Stimulated activated CD4-positive, alpha-beta T cell treated with anti-CD3 and anti-CD28 coated beads, Interleukin-1b, Interleukin-23, amount 100 ng/mL, for 4 hours (primary cell): ENCODE measurements around the gene PDE8B.

Experiments used
- DNase-seq, 2 donors: peaks; one replicate each; pipeline ENCODE4 v3.0.0-alpha.2; 2020; ENCODE audit warnings: low read depth in 2 of 2

The PDE8B gene

DNA sequence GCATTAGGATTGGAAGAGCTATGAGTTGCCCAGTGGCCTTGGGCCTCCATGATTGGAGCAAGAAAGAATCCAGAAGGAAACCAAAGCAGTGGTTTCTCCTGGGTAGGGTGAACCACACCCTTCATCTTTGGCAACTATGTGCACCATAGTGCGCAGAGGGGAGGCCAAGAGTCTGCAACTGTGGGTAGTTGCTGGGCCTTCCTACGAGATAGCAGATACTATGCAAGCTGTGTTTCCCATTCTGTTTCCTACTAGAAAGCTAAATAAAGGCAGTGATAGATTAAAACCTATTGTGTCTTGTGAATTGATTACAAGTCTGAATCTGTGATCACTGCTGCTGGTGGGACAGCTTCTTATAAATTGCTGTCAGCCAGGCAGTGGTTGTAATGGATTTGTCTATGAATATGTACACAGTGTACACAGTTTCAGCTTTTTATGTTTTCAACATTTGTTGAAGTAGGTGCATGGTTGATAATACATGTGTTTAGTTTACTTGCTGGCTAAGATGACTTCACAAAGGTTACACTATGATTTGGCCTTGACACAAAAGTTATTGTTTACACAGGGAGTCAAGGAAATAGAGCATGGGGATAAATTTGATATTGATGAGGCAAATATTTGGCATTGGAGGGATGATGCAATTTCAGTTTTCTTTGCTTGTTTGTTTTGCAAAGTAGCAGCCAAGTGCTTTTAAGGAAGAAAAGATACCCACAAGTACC lies 23.7 kb upstream of the PDE8B start:
- no peak for DNase-seq

DNA sequence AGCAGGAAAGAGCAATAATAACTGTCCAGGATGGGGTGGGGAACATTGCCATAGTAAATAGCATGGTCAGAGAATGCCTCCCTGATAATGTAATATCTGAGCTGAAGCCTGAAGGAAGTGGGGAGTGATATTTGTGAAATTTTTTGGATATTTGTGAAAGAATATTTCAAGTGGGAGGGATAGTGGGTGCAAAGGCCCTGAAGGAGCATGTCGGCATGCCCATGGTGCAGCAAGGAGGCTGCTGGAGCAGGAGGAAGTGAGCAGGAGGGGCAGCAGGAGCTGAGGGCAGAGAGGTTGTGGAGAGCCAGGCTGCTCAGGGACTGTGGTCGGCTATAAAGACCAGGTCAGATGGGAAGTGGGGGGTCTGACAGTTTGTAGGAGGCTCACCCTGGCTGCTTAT lies 21.1 kb upstream of the PDE8B start:
- no peak for DNase-seq

DNA sequence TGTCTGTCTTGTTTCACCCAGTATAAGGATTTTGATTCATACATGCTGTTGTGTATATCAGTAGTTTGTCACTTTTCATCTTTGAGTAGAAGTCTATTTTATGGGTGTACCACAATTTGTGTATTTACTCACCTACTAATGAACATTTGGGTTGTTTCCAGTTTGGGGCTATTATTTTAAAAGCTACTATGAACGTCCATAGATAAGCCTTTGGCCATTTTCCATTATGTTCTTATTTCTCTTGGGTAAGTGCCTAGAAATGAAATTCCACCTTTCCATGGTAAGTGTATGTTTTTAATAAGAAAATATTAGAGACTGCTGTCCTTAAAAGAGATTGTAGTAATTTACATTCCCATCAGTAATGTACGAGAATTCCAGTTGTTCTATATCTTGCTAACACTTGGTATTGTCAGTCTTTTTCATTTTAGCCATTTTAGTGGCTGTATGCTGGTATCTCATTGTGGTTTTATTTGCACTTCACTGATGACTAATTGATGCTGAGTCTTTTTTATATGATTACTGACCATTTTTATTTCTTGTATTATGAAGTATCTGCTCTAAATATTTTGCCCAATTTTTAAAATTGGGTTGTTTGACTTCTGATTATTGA lies 17.9 kb upstream of the PDE8B start:
- DNase-seq = no peak

DNA sequence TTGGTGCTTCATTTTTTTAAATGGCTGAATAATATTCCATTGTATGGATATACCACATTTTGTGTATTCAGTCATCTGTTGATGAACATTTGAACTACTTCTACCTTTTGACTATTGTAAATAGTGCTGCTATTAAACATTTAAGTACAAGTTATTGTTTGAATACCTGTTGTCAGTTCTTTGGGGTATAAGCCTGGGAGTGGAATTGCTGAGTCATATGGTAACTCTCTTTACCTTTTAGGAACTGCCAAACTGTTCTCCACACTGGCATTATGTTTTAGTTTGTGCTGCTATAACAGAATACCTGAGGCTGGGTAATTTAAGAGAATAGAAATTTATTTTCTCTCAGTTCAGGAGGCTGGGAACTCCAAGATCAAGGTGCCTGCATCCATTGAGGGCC lies 15.7 kb upstream of the PDE8B start:
- no peak for DNase-seq

DNA sequence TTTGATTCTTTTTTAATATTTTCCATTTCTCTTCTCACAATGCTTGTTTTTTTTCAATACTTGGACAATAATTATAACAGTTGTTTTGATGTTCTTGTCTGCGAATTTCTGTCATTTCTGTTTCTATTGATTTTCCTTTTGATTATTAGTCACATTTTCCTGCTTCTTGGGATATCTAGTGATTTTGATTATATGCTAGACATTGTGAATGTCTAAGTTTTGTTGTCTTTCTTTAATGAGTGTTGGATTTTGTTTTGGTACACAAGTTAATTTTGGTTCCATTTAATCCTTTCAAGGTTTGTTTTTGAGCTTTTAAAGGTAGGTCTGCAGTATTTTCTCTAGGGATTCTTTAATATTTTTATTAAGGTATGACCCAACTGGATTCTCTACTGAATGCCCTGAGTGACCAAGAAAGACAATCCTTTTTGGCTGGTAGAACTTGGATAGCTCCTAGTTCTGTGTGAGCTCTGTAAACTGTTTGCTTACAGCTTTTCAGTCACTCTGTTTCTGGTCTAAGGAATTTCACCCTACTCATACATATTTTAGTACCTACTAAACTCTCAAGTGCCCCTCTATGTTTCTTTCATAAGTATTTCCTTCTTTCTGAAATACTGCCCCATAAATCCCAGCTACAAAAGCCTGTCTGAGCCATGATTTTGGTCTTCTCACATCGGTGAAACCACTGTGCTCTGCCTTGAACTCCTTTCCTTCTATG lies 12.5 kb upstream of the PDE8B start:
- DNase-seq = no peak

DNA sequence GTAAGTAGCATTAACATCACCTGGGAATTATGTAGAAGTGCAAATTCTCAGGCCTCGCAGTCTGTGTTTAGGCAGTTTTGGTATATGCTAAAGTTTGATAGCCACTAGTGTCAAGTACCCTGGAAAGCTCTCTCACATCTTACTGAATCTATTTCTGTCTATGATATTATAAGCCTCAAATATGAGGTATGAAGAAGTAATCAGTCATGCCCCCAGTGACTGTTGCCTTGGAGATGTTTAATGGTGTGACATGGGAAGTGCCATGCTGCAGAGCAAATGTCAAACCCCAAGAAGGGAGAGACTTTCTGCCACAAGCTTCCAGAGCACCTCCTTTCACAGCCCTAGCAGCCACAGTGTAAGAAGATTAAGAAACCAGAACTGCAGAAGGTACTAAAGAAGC lies 9.8 kb upstream of the PDE8B start:
- no peak for DNase-seq

DNA sequence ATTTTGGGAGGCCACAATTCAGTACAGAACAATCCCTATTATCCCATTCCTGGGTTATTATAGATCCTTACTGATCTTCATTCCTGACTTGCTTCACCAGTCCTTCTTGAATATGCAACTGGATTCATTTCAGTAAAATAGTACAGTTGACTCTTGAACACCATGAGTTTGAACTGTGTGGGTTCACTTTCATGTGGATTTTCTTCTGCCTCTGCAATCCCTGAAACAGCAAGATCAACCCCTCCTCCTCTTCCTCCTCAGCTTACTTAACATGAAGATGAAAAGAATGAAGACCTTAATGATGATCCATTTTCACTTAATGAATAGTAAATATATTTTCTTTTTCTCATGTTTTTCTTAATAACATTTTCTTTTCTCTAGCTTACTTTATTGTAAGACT lies 8.3 kb upstream of the PDE8B start:
- DNase-seq = no peak

DNA sequence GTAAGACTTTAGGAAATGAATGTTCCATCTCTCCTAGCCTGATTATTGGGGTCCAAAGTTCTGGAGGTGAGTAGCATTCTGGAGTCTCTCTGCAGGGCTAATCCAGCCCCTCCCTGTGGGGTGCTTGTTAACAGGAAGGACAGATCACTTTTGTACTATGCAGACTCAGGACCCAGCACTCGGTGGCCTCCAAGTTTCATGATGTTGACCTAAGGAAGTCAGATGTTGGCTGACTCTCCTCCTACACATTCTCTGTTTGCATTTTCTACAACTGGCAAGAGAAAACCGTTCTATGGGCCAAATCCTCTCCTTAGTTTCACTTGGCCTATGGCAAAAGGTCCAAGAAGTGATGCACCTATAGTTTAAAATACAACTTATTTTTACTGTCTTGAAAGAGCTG lies 5.5 kb upstream of the PDE8B start:
- DNase-seq = no peak

DNA sequence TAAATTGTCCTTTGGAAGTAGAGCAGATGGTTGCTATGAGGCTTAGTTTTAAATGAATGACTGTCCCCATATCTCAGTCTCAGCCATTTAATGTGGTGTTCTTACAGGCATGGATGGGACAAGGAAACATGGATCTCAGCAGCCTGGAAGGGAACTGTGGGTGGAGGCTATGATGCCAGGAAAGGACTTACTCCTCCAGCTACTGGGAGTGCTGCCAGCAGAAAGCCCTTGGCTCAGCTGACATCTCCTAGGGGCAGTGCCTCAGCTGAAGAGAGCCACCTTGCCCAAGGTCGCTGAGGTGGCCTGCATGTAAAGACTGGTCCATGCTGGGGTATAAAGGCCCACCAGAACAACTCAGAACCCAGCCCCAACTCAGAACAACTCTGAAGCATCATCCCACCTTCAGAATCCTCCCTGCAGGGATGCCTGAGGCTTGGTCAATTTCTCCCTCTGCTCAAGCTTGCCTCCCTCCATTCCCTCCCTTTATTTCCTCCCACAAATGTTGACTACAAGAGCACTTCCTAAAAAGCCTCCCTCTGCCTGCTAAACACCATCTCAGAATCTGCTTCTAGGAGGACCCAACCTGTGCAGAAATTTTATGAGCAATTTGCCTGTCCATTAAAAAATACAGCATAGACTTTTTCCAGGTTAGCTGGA lies 1.8 kb upstream of the PDE8B start:
- no peak for DNase-seq

DNA sequence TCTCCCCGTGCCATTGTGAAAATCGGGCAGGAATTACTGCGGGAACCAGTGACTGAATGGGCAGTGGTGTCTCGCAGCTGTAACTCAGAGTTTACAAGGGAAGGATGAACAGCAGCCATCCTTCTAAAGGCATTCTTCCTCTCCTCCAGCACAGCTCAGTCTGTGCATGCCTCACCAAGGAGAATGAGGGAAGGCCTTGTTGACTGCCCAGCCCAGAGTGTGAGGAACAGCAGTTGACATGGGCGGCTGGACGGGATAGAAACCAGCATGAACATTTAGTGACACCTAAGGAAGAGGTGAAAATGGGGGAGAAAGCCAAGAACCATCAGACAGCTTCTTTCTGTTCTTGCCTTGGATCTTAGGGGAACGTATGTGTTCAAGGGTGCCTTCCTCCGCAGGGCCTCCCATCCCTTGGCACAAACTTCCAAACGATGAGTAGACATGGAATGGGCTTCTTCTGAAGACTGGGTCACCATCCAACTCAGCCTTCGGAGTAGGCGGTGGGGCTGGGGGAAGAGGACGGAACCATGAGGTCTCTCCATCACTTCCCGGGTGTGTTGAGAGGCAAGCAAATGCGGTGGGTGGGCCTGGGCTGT lies 887 bp upstream of the PDE8B start:
- DNase-seq = no peak

DNA sequence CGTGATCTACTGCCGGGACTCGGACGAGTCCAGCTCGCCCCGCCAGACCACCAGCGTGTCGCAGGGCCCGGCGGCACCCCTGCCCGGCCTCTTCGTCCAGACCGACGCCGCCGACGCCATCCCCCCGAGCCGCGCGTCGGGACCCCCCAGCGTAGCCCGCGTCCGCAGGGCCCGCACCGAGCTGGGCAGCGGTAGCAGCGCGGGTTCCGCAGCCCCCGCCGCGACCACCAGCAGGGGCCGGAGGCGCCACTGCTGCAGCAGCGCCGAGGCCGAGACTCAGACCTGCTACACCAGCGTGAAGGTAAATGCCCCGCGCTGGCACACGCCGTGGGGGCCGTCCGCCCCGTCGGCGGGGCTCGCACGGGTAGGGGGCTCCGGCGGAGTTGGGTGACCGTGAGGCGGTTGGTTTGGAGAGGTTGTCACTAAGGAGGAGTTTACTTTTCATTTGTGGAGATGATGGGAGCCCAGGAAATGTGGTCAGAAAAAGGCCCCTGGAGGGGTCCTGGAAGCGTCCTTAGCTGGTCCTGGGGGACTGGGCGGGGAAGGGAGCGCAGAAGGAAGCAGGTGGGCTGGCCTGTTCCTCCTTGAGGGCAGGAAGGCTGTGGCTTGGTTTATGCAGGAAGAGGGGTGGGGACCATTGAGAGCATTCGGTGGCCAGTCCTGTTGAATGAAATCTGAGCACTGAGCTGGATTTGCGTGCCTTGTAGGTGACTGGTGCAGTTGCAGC lies 647 bp downstream of the PDE8B start:
- DNase-seq = no peak

DNA sequence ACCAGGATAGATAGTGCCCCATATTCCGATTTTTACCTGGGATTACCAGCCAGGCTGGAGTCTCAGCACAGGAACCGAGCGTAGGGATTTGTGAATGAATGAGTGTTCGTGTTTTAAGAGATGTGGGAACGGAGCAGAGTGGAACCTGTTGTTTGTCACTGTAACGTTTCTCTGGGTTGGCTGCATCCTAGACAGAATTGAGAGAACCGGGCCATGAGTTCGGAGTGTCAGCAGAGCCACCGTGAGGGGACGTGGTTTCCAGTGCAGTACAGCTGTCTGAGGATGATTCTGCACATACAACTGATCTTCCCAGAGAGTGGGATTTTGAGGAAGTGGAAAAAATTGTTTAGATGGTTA lies 1.2 kb downstream of the PDE8B start:
- no peak for DNase-seq

DNA sequence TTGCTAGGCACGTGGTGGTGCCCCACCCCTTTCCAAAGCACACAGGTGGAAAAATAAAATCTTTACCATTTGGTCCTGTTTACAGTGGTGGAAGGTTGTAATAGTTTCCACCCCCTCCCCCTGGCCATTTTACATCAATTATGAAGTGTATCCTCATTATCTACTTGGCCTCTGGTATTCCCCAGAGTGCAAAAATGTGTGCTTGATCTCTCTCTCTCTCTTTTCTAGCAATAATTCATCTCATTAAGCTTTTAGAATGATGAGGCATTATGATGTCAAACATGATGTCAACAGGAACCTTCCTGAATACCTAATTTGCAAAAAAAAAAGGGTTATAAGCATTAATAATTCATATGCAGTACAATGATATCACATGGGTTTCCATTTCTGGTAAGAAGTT lies 3.1 kb downstream of the PDE8B start:
- no peak for DNase-seq

DNA sequence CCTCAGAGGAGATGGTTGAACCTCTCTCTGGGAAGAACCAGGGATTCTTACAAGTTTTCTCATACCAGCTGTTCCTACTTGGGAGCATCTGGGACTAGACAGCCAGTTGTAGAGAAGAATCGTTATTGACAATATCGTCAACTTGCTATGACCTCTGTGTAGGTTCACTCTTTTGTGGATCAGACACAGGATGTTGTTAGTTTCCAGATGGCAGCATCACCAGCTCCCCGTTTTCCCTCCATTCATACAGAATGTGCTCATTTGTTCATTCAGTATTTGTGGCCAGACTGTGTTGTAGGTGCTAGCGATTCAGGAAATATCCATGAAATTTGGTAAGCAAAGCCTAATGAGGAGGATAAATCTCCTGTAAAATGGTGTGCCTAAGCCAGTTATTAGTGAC lies 3.7 kb downstream of the PDE8B start:
- no peak for DNase-seq

DNA sequence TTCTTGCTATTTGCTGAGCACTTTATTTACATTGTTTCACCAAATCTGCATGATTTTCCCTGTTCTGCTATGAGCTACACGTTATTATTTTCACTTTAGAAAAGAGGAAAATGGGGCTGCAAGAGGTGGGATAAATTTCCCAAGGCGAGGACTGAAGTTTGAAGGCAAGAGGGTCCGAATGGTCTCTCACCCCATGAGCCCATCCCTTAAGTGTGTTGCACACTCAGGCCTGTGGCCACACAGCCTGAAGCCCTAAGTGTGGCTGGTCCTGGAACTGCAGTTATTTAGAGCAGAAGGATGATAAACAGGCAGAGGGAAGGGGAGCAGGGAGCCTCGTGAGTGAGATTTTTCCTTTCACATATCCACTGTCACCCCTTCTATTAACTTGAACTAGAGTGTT lies 7.8 kb downstream of the PDE8B start:
- DNase-seq = no peak

DNA sequence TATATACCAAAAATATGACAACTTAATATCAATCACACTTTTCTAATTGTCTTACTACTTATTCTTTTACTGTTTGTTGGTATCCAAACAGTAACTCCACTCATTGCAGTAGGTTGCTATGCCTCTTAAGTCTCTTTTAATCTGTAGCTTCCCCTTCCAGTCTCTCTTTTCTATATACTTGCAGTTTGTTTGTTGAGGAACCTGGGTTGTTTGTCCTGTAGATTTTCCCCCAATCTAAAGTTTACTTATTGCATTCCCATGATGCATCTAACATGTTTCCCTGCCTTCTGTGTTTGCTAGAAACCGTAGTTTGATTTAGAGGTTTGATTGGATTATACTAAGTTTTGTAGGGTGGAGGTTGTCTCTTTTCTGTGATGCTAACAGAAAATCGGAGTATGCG lies 10.6 kb downstream of the PDE8B start:
- no peak for DNase-seq

DNA sequence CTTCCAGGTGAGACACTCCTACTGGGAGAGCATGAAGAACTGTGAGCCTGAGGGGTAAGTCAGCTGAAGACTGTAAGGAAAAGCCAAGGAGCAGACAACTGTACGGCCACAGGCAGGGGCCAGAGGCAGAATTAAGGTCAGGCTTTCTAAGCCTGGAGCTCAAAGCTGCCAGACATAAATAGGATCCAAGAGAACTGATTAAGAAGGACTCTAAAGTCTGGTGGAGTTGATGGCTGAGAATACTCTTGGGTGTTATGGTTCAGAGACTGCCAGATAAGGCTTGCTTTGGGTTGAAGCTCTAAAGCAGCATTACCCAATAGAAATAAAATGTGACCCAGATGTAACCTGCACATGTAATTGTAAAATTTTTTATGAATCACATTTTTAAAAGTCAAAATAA lies 12.2 kb downstream of the PDE8B start:
- DNase-seq = no peak

DNA sequence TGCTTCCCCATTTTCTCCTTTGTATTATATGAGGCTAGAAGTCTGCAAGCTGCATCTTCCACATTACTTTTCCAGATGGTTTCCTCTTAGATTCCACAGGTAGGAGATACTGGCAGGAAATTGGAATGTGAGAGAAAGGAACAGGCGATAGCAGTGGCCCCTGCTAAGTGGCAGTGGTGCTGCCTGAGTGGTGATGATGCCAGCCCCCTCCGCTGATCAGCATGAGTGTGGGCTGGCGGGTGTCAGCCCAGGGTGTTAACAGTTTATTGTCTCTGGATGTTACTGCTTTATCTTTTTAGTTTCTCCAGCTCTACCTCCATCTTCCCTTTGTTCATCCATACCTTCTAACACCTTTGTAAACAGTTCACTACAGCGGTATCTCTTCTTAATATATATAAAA lies 13.2 kb downstream of the PDE8B start:
- no peak for DNase-seq

DNA sequence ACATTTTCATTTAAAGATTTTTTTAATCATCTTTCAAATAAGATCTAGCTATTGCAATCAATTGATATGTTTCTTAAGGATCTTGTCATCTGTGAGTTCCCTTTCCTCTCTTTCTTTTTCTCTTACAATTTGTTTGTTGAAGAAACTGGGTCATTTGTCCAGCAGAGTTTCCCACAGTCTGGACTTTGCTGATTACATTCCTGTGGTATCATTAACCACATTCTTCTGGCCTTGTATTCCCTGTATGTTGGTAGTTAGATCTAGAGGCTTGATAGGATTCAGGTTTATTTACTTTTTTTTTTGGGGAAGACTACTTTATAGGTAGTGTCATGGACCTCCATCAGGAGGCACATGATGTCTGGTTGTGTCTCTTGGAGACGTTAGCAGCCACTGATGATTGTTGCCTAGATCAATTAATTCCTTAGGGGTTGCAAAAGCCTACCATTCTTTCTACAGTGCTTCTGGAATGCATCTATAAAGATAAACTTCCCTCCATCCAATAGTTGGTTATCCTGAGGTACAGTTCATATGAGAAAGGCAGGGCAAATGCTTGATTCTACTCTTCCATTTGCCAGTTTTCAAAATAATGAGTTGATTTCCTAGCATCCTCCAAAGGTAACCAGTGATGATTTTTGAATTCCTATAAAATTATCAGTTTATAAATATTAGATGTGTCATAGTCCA lies 14.3 kb downstream of the PDE8B start:
- DNase-seq = no peak

DNA sequence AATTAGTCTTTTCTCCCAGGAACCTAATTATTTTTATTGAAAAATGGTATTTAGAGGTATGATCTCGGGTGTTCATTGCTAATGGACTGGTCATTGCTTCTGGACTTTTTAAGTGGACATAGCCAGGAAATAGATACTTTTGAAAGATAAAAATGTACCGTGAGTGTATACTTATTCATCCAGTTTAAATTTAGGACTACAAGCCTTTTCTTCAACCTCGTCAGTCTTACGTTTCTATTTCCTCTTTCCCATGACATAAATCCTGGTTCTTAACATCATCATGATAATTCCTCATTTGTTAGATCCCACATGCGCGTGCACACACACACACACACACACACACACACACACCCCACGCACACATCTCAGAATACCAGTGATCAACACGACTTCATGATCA lies 15.1 kb downstream of the PDE8B start:
- no peak for DNase-seq

DNA sequence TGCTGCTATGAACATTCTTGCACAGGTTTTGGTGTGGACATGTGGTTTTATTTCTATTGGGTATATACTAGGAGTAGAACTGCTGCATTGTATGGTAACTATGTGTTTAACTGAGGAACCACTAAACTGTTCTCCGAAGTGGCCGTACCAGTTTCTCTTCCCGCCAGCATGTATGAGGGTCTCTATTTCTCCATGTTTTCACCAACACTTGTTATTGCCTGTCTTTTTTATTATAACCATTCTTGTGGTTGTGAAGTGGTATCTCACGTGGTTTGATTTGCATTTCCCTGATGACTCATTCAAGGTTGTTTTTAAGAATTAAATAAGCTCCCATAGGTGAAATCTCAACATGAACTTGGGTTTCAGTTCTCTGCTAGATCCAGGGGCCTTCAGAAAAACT lies 19.4 kb downstream of the PDE8B start:
- DNase-seq = no peak
